HepG2 (cell line): Measurements from ENCODE around the gene NEU4. TPM values are rescaled to one million over a fixed set of nuclear protein-coding genes. Genes with fewer than 3 reads are reported as not detected.

Experiments used
- AGO1 ChIP-seq: fragments of 200-400 bp; formaldehyde crosslinking; IDR thresholded peaks from 2 replicates; pipeline ENCODE4 v1.6.1; 2017; ENCODE audit warnings: mild to moderate bottlenecking, low read depth, low read length, moderate library complexity; ENCODE audit not compliant: poor library complexity, severe bottlenecking
- DMAP1 ChIP-seq: IDR thresholded peaks from 2 replicates; pipeline ENCODE4 v1.6.1; 2016
- IKZF4 ChIP-seq: sonication (generic); formaldehyde crosslinking; IDR thresholded peaks from 2 replicates; pipeline ENCODE4 v1.5.1; 2020; ENCODE audit warnings: borderline replicate concordance, mild to moderate bottlenecking, low read depth, missing genetic modification reagents; ENCODE audit errors: not compliant biosample characterization
- KDM5A ChIP-seq: fragments of 200-600 bp; sonication (generic); IDR thresholded peaks from 2 replicates; pipeline ENCODE4 v1.7.0; 2018; ENCODE audit warnings: antibody characterized with exemption, mild to moderate bottlenecking, low read length, borderline replicate concordance
- KLF16 ChIP-seq, 2 experiments: sonication (generic) in 1 of 2; formaldehyde crosslinking in 1 of 2; IDR thresholded peaks; 2 replicates each; pipeline versions ENCODE4 v1.6.1 to v1.8.0; 2016 to 2023; ENCODE audit warnings: missing genetic modification reagents in 2 of 2, missing compliant biosample characterization in 1 of 2
- NR2C2 ChIP-seq: sonication (generic); formaldehyde crosslinking; IDR thresholded peaks from 2 replicates; pipeline ENCODE4 v1.4.0; 2020; ENCODE audit warnings: missing genetic modification reagents, mild to moderate bottlenecking, moderate library complexity, borderline replicate concordance
- PHF20 ChIP-seq: sonication (generic); formaldehyde crosslinking; IDR thresholded peaks from 2 replicates; pipeline ENCODE4 v1.5.0; 2020; ENCODE audit warnings: mild to moderate bottlenecking, missing genetic modification reagents
- PHF5A ChIP-seq: IDR thresholded peaks from one replicate; pipeline ENCODE4 v1.6.1; 2018; ENCODE audit warnings: low read depth, missing genetic modification reagents; ENCODE audit not compliant: unreplicated experiment
- SAFB2 ChIP-seq: sonication (generic); formaldehyde crosslinking; IDR thresholded peaks from 2 replicates; pipeline ENCODE4 v1.5.1; 2020; ENCODE audit warnings: missing genetic modification reagents, low read depth, mild to moderate bottlenecking, borderline replicate concordance
- SNAPC2 ChIP-seq: sonication (generic); formaldehyde crosslinking; IDR thresholded peaks from 2 replicates; pipeline ENCODE4 v1.8.1; 2022; ENCODE audit warnings: mild to moderate bottlenecking, missing genetic modification reagents
- U2AF2 ChIP-seq: fragments of 200-400 bp; formaldehyde crosslinking; IDR thresholded peaks from 2 replicates; pipeline ENCODE4 v1.6.1; 2017; ENCODE audit warnings: low read depth, mild to moderate bottlenecking, low read length
- ZBTB21 ChIP-seq: sonication (generic); formaldehyde crosslinking; IDR thresholded peaks from 2 replicates; pipeline ENCODE4 v1.4.0; 2020; ENCODE audit warnings: missing genetic modification reagents
- ZNF138 ChIP-seq: sonication (generic); formaldehyde crosslinking; IDR thresholded peaks from 2 replicates; pipeline ENCODE4 v1.5.0; 2020; ENCODE audit warnings: mild to moderate bottlenecking, low read depth, missing genetic modification reagents
- ZNF44 ChIP-seq: sonication (generic); formaldehyde crosslinking; IDR thresholded peaks from 2 replicates; pipeline ENCODE4 v1.5.1; 2020; ENCODE audit warnings: mild to moderate bottlenecking, missing genetic modification reagents
- ZNF570 ChIP-seq: sonication (generic); formaldehyde crosslinking; IDR thresholded peaks from 2 replicates; pipeline ENCODE4 v1.4.0; 2020; ENCODE audit warnings: mild to moderate bottlenecking, missing genetic modification reagents, borderline replicate concordance
- ZNF598 ChIP-seq: sonication (generic); formaldehyde crosslinking; IDR thresholded peaks from 2 replicates; pipeline ENCODE4 v1.5.1; 2020; ENCODE audit warnings: mild to moderate bottlenecking, missing genetic modification reagents, borderline replicate concordance
- ZNF670 ChIP-seq: sonication (generic); formaldehyde crosslinking; IDR thresholded peaks from 2 replicates; pipeline ENCODE4 v1.8.0; 2022; ENCODE audit warnings: mild to moderate bottlenecking, missing genetic modification reagents, borderline replicate concordance
- ZNF720 ChIP-seq: sonication (generic); formaldehyde crosslinking; IDR thresholded peaks from 2 replicates; pipeline ENCODE4 v1.4.0; 2020; ENCODE audit warnings: missing genetic modification reagents
- ZNF780A ChIP-seq: sonication (generic); formaldehyde crosslinking; IDR thresholded peaks from 2 replicates; pipeline ENCODE4 v1.8.0; 2022; ENCODE audit warnings: mild to moderate bottlenecking, missing genetic modification reagents, moderate library complexity
- ZSCAN22 ChIP-seq: sonication (generic); formaldehyde crosslinking; IDR thresholded peaks from 2 replicates; pipeline ENCODE4 v1.4.0; 2020; ENCODE audit warnings: mild to moderate bottlenecking, missing genetic modification reagents
- polyA plus RNA-seq, 8 experiments: library from polyadenylated mRNA; depleted of rRNA in 3 of 8; stranded (reverse) in 7 of 8; unstranded in 1 of 8; fragments of >200 nt; fragmentation: Illumina TruSeq in 4 of 8; extraction: Trizol in 4 of 8; gene quantifications; 2 replicates each; pipeline versions ENCODE4 v1.2.1 to v1.2.3, GENCODE V29; 2011 to 2016; ENCODE audit warnings: low read depth in 4 of 8, missing spikeins in 1 of 8, mixed read lengths in 1 of 8; ENCODE audit not compliant: insufficient read depth in 1 of 8
- total RNA-seq, 5 experiments: library from RNA; depleted of rRNA; stranded (reverse); fragments of >200 nt; fragmentation: Illumina TruSeq; extraction: Trizol; gene quantifications; 2 replicates each; pipeline ENCODE4 v1.2.3, GENCODE V29; 2016; ENCODE audit warnings: low read depth in 1 of 5
- TF ChIP-seq, protein P1 (sequence below): sonication (generic); formaldehyde crosslinking; IDR thresholded peaks from 2 replicates; pipeline ENCODE4 v1.5.0; 2020; ENCODE audit warnings: mild to moderate bottlenecking, missing genetic modification reagents
- TF ChIP-seq, protein P2 (sequence below): sonication (generic); formaldehyde crosslinking; IDR thresholded peaks from 2 replicates; pipeline ENCODE4 v1.9.0; 2021; ENCODE audit warnings: missing genetic modification reagents, borderline replicate concordance
- TF ChIP-seq, protein P3 (sequence below), 2 experiments: sonication (generic) in 1 of 2; formaldehyde crosslinking in 1 of 2; IDR thresholded peaks; 2 replicates each; pipeline versions ENCODE4 v1.5.1 to v1.6.1; 2011 to 2020; ENCODE audit warnings: borderline replicate concordance in 1 of 2, low read depth in 1 of 2, low read length in 1 of 2, mild to moderate bottlenecking in 1 of 2, missing genetic modification reagents in 1 of 2, moderate library complexity in 1 of 2

The NEU4 gene
- total and polyA plus RNA-seq, 2 of the 13 experiments (the other 11 are each of a cell fraction or from before 2014, with no cell fraction given): 53.5 to 107 TPM

DNA sequence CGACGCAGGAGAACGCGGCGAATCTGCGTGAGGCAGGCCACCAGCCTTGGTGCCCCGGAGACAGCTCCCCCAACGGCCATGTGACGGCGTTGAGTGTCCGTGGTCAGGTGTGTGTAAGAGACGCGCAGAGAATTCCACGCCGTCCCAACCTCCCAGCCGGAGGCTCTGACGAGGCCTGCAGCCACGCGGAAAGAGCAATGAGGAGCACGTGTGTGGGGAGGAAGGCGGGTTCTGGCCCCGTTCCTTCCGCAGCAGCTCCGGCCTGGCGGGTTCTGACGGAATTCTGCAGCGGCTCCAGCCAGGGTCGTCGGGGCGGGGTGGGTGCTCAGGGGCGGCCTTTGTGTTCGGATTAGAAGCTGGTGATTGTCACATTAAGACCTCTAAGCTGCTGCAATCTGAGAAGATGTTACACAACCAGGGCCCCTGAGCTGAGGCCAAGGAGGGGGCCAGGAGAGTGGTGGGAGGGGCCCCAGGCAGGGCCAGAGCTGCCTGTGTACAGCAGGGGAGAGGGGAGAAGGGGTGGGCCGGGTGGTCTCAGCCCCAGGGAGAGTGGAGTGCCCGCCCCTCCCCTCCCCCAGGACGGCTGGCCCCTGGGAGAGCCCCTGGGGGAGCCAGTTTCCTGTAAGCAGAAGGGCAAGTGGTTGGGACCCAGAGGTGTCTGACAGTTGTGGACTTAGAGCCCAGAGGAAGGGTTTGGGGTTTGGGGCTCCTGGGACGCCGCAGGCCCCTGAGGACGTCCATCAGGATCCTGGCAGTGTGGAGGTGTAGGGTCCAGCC, 37.5 kb upstream of the NEU4 start (continued):
- TF ChIP-seq, protein P1, sequence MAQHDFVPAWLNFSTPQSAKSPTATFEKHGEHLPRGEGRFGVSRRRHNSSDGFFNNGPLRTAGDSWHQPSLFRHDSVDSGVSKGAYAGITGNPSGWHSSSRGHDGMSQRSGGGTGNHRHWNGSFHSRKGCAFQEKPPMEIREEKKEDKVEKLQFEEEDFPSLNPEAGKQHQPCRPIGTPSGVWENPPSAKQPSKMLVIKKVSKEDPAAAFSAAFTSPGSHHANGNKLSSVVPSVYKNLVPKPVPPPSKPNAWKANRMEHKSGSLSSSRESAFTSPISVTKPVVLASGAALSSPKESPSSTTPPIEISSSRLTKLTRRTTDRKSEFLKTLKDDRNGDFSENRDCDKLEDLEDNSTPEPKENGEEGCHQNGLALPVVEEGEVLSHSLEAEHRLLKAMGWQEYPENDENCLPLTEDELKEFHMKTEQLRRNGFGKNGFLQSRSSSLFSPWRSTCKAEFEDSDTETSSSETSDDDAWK (CRISPR knock-in tag): no peak
- TF ChIP-seq ZSCAN22 (CRISPR knock-in tag): peak; percentile 61; the same call in 1 of the 2 replicates
- peak; percentile 96 for TF ChIP-seq DMAP1 (CRISPR knock-in tag)
- peak; percentile 94; the same call in 1 of the 2 replicates for TF ChIP-seq ZNF598 (CRISPR knock-in tag)
- TF ChIP-seq U2AF2: no peak
- peak; percentile 94 for TF ChIP-seq IKZF4
- TF ChIP-seq ZNF670: no peak
- peak; percentile 97 for TF ChIP-seq SNAPC2 (CRISPR knock-in tag)
- TF ChIP-seq ZNF570: no peak
- peak; percentile 77 for TF ChIP-seq AGO1
- peak; percentile 35 for TF ChIP-seq PHF20 (CRISPR knock-in tag)
- peak; percentile 78 for TF ChIP-seq SAFB2 (CRISPR knock-in tag)
- TF ChIP-seq, protein P2, sequence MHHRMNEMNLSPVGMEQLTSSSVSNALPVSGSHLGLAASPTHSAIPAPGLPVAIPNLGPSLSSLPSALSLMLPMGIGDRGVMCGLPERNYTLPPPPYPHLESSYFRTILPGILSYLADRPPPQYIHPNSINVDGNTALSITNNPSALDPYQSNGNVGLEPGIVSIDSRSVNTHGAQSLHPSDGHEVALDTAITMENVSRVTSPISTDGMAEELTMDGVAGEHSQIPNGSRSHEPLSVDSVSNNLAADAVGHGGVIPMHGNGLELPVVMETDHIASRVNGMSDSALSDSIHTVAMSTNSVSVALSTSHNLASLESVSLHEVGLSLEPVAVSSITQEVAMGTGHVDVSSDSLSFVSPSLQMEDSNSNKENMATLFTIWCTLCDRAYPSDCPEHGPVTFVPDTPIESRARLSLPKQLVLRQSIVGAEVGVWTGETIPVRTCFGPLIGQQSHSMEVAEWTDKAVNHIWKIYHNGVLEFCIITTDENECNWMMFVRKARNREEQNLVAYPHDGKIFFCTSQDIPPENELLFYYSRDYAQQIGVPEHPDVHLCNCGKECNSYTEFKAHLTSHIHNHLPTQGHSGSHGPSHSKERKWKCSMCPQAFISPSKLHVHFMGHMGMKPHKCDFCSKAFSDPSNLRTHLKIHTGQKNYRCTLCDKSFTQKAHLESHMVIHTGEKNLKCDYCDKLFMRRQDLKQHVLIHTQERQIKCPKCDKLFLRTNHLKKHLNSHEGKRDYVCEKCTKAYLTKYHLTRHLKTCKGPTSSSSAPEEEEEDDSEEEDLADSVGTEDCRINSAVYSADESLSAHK: 0 out of 2 replicates have a peak, but pooled peaks have one; percentile 46
- no peak for TF ChIP-seq KDM5A
- TF ChIP-seq ZNF44 (CRISPR knock-in tag): peak; percentile 56; the same call in 1 of the 2 replicates
- TF ChIP-seq ZNF138 (CRISPR knock-in tag): no peak; the same call in 1 of the 2 replicates
- TF ChIP-seq ZNF720 (CRISPR knock-in tag): no peak
- TF ChIP-seq ZNF780A (CRISPR knock-in tag): no peak
- peak in 1 of 2 experiments; percentile 84; a peak in 3 of 4 replicates for TF ChIP-seq KLF16 (CRISPR knock-in tag; IDR thresholded peaks at IDR 0.05)
- peak; percentile 29 for TF ChIP-seq PHF5A (CRISPR knock-in tag)
- TF ChIP-seq NR2C2: no peak; the same call in 1 of the 2 replicates
- no peak for TF ChIP-seq ZBTB21 (CRISPR knock-in tag)
- TF ChIP-seq, protein P3, sequence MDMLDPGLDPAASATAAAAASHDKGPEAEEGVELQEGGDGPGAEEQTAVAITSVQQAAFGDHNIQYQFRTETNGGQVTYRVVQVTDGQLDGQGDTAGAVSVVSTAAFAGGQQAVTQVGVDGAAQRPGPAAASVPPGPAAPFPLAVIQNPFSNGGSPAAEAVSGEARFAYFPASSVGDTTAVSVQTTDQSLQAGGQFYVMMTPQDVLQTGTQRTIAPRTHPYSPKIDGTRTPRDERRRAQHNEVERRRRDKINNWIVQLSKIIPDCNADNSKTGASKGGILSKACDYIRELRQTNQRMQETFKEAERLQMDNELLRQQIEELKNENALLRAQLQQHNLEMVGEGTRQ (IDR thresholded peaks at IDR 0.05; ENCODE audit: low read depth, low read length): peak; percentile 60; the same call in 1 of the 2 replicates
- TF ChIP-seq, protein P3 (CRISPR knock-in tag; IDR thresholded peaks at IDR 0.05; ENCODE audit: borderline replicate concordance): no peak
